ENCODE results near the gene TMC5.
"Not testable (repeated sequence)": the region's sequence is repeated elsewhere in the genome, so short reads cannot be mapped to it uniquely, and the experiment has no call there.

TMC5 gene

DNA sequence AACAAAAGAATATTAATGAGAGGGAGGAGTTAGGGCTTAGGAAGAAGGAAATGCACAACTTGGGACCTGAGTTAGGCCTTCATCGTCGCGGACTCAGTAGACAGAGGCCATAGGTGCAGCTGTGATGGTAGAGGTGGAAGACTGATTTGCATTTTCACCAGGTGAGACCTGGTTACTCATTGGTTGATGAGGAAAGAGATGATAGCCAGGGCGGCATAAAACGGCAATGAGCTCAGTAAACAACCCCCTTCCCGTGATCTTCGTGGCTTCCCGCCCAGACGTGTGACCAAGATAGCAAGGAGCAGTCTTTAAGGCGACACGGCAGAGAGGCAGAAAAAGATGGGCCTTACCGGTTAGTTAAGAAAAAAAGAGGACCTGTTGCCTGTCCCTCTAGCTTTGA, at the start of gene TMC5:
Gene TMC5 (plus strand): TSS at position 244 of the 400 bp plus-strand sequence. CDS start 22,156 bp downstream, outside the sequence.
- no peak for DNase-seq

GRCh38 chr16:19372541-19372940, 45.1 kb upstream of the TMC5 start:
- DNase-seq = not testable (repeated sequence)

- no peak for DNase-seq
These were observed 43.3 kb upstream of the TMC5 start for GRCh38 chr16:19374402-19374801.

GRCh38 chr16:19375561-19376158, 42.0 kb upstream of the TMC5 start:
- peak; percentile 2 for DNase-seq

GRCh38 chr16:19377864-19378263, 39.8 kb upstream of the TMC5 start:
- DNase-seq = no peak

- no peak for DNase-seq
These were observed 39.2 kb upstream of the TMC5 start for GRCh38 chr16:19378511-19378910.

DNA sequence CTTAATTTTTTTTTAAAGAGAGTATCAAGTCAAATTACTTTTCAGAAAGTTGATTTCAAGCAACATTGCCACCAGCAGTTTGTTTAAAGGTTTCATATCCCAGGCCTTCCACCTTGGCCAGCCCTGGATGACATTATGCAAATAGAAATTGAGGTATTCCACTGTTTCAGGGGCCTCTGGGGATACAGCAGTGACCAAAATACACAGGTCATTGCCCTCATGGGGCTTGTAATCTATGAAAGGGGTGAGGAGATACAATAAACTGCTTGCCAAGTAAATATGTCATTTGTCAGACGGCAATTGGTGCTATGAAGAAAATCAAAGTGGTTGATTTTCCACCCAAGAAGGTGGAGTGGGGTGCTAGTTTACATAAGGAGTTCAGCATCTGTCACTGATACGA, 37.8 kb upstream of the TMC5 start:
- no peak for DNase-seq

DNA sequence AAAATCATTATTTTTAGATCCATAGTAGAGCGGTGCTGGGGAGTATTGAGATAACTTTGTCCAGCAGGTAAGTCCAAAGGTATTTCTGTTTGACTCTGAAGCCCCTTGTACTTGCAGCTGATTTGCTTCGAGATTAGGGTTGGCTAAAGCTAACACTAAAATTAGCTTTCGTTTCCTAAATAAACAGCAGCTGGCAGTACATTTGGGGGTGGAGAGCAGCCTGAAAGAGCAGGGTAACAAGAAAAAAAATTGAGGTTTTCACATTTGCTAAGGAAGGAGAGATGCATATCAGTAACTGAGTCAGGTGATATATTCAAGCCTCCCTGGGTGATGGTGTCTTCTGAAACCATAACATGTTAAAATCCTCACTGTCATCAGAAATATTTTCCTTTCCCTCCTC, 37.4 kb upstream of the TMC5 start:
- DNase-seq = peak; percentile 3

DNA sequence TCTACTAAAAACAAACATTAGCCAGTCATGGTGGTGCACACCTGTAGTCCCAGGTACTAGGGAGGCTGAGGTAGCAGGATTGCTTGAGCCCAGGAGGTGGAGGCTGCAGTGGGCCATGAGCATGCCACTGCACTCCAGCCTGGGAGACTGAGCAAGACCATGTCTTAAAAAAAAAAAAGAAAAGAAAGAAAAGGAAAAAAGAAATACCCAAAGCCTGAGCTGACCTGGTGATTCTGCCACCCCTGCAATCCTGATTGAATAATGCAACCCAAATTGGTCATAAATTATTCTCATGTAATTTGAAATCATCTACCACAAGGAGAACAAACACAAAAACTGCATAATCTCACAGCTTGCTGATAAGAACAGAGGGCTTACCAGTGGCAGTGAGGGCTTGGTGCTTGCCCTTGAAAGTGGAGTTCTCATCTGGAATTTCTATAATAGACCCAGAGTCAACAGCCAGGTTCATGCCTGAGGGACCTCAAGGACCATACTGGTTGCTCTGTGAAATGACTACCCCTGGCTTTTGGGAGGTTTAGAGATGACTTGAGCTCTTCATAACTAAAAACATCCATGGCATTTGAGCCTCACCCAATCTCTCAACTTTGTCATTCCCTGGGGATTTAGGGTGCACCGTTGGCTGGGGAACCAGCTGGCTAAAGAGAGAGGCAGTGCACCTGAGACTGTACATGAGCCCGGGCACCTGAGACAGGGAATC, 35.4 kb upstream of the TMC5 start:
- DNase-seq = peak; percentile 82

GRCh38 chr16:19382887-19383816, 34.5 kb upstream of the TMC5 start:
- DNase-seq = peak; percentile 85

DNA sequence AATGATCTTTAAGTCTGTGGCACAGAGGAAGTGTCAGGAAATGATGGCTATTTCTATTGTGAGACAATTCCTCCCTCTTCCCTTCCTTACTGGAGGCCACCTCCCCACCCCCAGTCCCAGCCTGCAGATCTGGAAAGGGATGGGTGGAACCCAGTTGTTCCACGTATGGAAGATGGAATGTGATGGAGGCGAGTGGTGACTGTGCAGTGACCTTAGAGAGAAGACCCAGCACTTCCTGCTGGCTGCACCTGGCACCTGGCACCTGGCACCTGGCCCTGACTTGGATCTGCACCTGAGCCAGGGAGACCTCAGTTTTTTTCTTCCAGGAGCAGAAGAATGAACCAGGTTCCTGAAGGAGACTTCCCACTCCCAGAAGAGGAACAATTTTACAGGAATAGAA, 33.0 kb upstream of the TMC5 start:
- DNase-seq = peak; percentile 26

DNA sequence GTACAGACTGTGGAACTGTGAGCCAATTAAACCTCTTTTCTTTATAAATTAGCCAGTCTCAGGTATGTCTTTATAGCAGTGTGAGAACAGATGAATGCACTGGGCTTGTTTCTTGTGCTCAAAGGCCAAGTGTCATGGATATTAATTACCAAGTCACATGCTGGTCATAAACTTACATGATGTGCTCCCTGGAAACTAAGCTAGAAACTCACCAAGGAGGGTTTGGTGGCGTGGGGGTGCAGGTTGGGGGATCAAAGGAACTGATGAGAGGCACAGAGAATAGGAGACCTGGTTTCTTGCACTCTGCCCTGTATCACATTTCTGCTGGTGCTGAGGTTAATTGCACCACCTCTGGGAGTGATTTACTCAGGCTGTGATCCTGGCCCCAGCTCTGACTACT, 31.2 kb upstream of the TMC5 start:
- DNase-seq = no peak

- DNase-seq = peak; percentile 57
These were observed 28.4 kb upstream of the TMC5 start for GRCh38 chr16:19389246-19389645.

- DNase-seq = not testable (repeated sequence)
These were observed 26.4 kb upstream of the TMC5 start for GRCh38 chr16:19391185-19391776.

DNA sequence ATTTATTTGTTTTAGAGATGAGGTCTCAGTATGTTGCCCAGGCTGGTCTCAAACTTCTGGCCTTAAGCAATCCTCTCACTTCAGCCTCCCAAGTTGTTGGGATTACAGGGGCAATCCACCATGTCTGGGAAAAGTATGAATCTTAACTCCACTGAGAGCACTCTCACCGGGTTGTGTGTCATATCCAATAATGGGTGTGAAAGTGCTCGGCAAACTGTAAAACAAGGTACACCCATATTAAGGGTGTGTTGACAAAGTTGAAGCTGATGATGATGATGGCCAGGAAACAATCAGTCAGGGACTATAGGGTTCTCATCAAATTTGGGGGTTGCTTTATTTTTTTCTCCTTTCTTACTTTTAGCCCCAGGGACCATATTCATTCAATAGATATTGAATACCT, 25.3 kb upstream of the TMC5 start:
- DNase-seq = no peak

- DNase-seq = peak; percentile 53
These were observed 24.2 kb upstream of the TMC5 start for GRCh38 chr16:19393226-19394111.

GRCh38 chr16:19395646-19396267, 21.9 kb upstream of the TMC5 start:
- not testable (repeated sequence) for DNase-seq

GRCh38 chr16:19396555-19397011, 21.1 kb upstream of the TMC5 start:
- peak; percentile 77 for DNase-seq

DNA sequence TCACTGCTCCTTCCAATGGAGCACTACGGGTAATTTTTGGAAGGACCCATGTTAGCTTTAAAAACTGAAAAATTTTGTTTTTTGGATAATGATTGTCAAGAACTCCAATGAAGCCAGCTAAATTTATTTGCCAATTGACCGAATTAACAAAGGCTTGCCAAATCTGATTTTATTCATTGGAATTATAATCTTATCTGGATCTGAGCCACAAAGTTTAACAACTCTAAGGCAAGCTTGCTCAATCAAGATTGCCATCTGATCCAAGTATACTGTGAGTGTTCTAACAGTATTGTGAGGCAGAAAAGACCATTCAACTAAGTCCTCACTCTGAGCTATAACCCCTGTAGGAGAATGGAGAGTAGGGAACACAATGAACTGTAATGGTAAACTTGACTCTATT, 20.3 kb upstream of the TMC5 start:
- not testable (repeated sequence) for DNase-seq

GRCh38 chr16:19400711-19401110, 17.0 kb upstream of the TMC5 start:
- no peak for DNase-seq

DNA sequence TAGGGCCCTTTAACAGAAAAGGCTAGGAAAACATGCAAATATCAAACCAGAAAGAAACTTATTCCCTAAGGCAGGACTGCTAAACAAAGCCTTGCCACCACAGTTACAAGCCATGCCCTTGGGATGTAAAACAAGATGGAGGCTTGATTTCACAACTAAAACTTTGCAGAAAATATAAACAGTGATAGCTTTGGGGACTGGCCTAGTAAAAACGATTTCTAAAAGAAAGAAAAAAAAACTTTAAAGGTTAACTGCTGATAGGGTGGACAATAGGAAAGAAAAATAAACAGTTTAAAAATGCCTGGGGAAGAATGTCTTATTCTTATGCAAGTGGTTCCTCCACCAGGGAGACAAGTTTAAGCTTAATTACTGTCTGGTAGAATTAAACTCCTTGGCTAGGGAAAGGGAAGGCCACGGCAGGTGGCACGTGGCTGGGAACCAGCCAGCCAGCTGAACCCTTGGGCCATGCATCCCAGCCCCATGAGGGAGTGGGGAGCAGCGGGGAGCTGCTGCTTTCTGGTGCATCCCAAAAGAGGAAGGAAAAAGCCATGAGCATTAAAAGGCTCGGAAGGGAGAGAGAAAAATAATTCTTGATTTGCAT, 10.7 kb upstream of the TMC5 start:
- DNase-seq = no peak

All from DMS79 (cell line).